ENCODE measurements around the gene GIGYF1.
A peak's percentile ranks its signal among the peaks of the same experiment; 100 is the strongest.

GIGYF1 gene

DNA sequence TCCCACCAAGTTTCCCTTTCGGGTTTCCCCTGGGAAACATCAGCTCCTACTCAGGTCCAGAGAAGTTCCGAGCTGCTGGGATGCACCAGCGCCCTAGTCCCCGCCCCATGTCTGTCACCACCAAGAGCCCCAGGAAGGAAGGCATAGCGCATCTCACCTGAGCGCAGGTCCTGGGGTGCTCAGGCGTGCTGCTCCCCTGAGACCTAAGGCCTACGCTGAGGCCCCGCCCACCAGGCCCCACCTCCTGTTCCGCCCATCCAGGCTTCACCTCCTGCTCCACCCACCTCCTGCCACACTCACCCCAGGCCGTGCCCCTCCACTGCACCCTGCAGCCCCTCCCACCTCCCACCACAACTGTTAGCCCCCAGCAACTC, 51.5 kb downstream of the GIGYF1 start:
- TF ChIP-seq, protein P1, sequence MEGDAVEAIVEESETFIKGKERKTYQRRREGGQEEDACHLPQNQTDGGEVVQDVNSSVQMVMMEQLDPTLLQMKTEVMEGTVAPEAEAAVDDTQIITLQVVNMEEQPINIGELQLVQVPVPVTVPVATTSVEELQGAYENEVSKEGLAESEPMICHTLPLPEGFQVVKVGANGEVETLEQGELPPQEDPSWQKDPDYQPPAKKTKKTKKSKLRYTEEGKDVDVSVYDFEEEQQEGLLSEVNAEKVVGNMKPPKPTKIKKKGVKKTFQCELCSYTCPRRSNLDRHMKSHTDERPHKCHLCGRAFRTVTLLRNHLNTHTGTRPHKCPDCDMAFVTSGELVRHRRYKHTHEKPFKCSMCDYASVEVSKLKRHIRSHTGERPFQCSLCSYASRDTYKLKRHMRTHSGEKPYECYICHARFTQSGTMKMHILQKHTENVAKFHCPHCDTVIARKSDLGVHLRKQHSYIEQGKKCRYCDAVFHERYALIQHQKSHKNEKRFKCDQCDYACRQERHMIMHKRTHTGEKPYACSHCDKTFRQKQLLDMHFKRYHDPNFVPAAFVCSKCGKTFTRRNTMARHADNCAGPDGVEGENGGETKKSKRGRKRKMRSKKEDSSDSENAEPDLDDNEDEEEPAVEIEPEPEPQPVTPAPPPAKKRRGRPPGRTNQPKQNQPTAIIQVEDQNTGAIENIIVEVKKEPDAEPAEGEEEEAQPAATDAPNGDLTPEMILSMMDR (IDR thresholded peaks at IDR 0.05; ENCODE audit: low read depth, low read length): no peak
- no peak for TF ChIP-seq POLR2A (IDR thresholded peaks at IDR 0.05; ENCODE audit: extremely low read depth, insufficient read length)
- TF ChIP-seq, protein P2, sequence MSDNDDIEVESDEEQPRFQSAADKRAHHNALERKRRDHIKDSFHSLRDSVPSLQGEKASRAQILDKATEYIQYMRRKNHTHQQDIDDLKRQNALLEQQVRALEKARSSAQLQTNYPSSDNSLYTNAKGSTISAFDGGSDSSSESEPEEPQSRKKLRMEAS (IDR thresholded peaks at IDR 0.05; ENCODE audit: low read depth, low read length): no peak
- TF ChIP-seq MYC (IDR thresholded peaks at IDR 0.05; ENCODE audit: low read depth, low read length): no peak
- no peak for DNase-seq (ENCODE audit: low read depth)
- no peak overlapping the region for H3K4me3 ChIP-seq (ENCODE audit: low read depth, low read length)

DNA sequence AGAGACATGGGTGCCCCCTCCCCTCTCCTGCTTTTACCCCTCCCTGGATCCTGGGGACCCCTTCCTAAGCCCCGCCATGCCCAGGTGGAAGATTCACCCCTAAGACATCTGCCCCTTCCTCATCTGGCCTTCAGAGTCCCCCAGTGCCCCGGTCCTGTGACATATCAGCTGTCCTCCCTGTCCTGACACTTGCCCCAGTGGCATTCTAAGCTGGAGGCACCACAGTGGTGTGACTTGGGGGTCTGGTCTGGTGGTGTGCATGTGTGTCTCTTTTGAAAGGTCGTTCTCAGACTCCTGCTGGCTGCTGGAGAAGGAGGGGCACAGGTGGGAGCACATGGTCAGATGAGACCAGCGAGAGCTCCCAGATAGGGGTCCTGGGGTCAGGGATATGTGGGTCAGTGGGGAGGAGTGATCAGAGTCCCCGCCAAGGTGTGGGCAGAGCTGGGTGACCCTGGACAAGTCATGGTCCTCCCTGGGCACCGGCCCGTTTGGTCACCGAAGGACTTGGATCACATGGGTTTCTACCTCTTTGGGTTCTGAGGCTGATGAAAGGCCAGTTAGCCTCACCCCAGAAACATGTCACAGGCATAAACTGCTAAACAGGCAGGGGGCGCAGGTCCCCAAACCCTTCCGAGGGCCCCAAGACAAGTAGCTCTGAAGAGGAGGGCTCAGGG, 52.1 kb downstream of the GIGYF1 start:
- no peak for DNase-seq (ENCODE audit: low read depth)
- TF ChIP-seq, protein P1 (IDR thresholded peaks at IDR 0.05; ENCODE audit: low read depth, low read length): no peak
- TF ChIP-seq, protein P2 (IDR thresholded peaks at IDR 0.05; ENCODE audit: low read depth, low read length): peak; percentile 21; the same call in 1 of the 2 replicates
- H3K4me3 ChIP-seq (ENCODE audit: low read depth, low read length): no peak overlapping the region

DNA sequence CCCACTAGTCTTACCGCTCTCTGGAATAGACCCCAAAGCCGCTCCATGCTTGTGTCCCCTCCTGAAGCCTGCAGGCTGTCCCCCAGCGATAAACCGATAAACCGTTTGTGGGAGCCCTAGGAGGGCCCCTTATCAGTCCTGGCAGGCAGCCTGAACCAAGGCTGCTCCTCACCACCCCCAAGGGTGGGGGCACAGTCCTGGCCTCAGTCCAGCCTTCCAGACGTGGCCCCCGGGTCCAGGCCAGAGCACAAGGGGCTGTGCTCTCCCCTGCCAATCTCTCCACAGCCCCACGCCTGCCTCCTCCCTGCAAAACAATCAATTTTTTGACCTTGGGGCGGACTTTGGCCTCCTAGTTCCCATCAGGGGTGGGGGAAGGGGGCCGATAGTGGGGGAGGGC, 52.6 kb downstream of the GIGYF1 start, which contains the start of gene TFR2:
TFR2 (minus strand) TSS at position 90 of the 397 bp plus-strand sequence; CDS start at position 47, 43 bp downstream.
- TF ChIP-seq MYC (IDR thresholded peaks at IDR 0.05; ENCODE audit: low read depth, low read length) (no peak), POLR2A (IDR thresholded peaks at IDR 0.05; ENCODE audit: extremely low read depth, insufficient read length) (no peak)
- TF ChIP-seq, protein P2 (IDR thresholded peaks at IDR 0.05; ENCODE audit: low read depth, low read length): no peak
- TF ChIP-seq, protein P1 (IDR thresholded peaks at IDR 0.05; ENCODE audit: low read depth, low read length): no peak
- H3K4me3 ChIP-seq (ENCODE audit: low read depth, low read length): no peak within 1 kb of the TSS
- no peak for DNase-seq (ENCODE audit: low read depth)

DNA sequence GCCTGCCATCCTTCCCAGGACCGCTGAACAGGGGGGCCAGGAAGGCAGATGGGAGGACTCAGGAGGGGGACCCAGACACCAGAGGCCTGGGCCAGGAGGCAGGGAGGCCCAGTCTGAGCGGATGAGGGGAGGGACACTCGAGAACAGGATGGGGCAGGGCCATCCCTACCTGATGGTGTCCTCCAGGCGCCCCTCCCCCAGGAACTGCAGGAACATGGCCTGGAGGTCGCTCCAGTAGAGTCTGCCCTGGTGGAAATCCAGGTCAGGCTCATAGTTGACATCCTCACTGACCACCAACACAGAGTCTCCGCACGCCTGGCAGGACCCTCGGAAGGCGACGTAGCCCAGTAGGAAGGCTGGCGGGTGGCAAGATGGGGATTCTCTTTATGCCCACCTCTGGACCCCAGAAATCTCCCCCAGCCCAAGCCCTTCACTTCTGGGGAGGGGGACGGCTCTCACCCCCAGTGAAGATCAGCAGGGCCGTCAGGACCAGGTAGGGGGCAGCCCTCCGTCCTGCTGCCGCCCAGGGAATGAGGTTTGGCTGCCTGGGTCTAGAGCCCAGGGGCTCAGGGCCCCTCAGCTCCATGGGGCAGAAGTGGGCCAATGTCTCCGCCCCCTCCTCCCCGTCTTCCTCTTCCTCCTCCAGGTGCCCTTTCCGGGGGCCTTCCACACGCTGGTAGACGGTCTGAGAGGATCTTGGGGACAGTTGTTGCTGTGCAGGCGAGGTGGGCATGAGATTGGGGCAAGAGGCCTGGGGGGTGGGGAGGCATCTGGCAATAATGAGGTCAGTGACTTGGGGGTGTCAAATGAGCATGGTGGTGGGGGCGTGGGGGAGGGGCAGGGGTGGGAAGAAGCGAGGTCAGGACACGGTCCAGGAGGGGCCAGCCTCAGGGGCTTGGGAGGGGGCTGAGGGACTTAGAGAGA, 53.3 kb downstream of the GIGYF1 start:
- TF ChIP-seq, protein P1 (IDR thresholded peaks at IDR 0.05; ENCODE audit: low read depth, low read length): no peak
- no peak for TF ChIP-seq POLR2A (IDR thresholded peaks at IDR 0.05; ENCODE audit: extremely low read depth, insufficient read length)
- H3K4me3 ChIP-seq (ENCODE audit: low read depth, low read length): no peak overlapping the region
- DNase-seq (ENCODE audit: low read depth): no peak

DNA sequence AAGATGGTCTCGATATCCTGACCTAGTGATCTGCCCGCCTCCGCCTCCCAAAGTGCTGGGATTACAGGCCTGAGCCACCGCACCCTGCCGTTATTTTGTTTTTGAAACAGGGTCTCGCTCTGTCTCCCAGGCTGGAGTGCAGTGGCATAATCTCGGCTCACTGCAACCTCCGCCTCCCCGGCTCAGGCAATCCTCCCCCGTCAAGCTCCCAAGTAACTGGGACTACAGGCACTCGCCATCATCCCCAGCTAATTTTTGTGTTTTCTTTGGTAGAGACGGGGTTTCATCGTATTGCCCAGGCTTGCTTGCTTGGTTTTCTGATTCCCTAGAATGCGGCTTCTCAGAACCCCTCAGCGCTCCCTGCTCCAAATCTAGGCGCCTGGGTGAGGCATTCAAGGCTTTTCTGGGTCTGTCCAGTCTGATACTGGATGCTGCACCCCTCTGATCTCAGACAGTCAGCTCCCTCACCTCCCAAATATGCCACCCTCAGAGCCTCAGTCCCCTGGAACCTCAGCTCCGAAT, 54.0 kb downstream of the GIGYF1 start:
- no peak overlapping the region for H3K4me3 ChIP-seq (ENCODE audit: low read depth, low read length)
- TF ChIP-seq, protein P1 (IDR thresholded peaks at IDR 0.05; ENCODE audit: low read depth, low read length): no peak
- TF ChIP-seq, protein P2 (IDR thresholded peaks at IDR 0.05; ENCODE audit: low read depth, low read length): no peak
- TF ChIP-seq POLR2A (IDR thresholded peaks at IDR 0.05; ENCODE audit: extremely low read depth, insufficient read length) (no peak), MYC (IDR thresholded peaks at IDR 0.05; ENCODE audit: low read depth, low read length) (no peak)
- DNase-seq (ENCODE audit: low read depth): no peak
